Liver (tissue), 9 donors: ENCODE results near the gene PELO. TPM values are rescaled to one million over a fixed set of nuclear protein-coding genes. Genes with fewer than 3 reads are reported as not detected.
A peak's percentile ranks its signal among the peaks of the same experiment; 100 is the strongest.

ENCODE experiments used
- DNase-seq: peaks from one replicate; pipeline ENCODE4 v3.0.0-alpha.2; 2017; ENCODE audit warnings: low spot score
- H3K27ac ChIP-seq, 2 donors: one replicate each; pipeline ENCODE4 v1.7.0; 2013; ENCODE audit warnings: inconsistent platforms in 2 of 2, low read length in 2 of 2, control low read depth in 1 of 2, low read depth in 1 of 2, mild to moderate bottlenecking in 1 of 2
- H3K27me3 ChIP-seq, 4 donors: one replicate each; pipeline versions ENCODE4 v1.6.1 to v1.7.0; 2013; ENCODE audit warnings: low read length in 3 of 4, inconsistent platforms in 1 of 4, mild to moderate bottlenecking in 1 of 4, moderate library complexity in 1 of 4; ENCODE audit not compliant: control insufficient read depth in 4 of 4, insufficient read depth in 4 of 4
- H3K36me3 ChIP-seq, 4 donors: one replicate each; pipeline versions ENCODE4 v1.6.1 to v1.7.0; 2013; ENCODE audit warnings: low read length in 3 of 4, mild to moderate bottlenecking in 3 of 4, low read depth in 1 of 4, moderate library complexity in 1 of 4; ENCODE audit not compliant: control insufficient read depth in 4 of 4, insufficient read depth in 3 of 4
- H3K4me1 ChIP-seq, 4 donors: one replicate each; pipeline versions ENCODE4 v1.6.1 to v1.7.0; 2013; ENCODE audit warnings: low read length in 3 of 4, mild to moderate bottlenecking in 3 of 4, moderate library complexity in 1 of 4; ENCODE audit not compliant: control insufficient read depth in 4 of 4, insufficient read depth in 4 of 4
- H3K4me3 ChIP-seq, 3 donors: one replicate each; pipeline versions ENCODE4 v1.6.1 to v1.7.0; 2013; ENCODE audit warnings: low read length in 3 of 3, control low read depth in 1 of 3, low read depth in 1 of 3, mild to moderate bottlenecking in 1 of 3
- H3K9ac ChIP-seq, 2 donors: one replicate each; pipeline ENCODE4 v1.7.0; 2013; ENCODE audit warnings: low read length in 2 of 2, mild to moderate bottlenecking in 2 of 2, moderate library complexity in 2 of 2, control low read depth in 1 of 2, low read depth in 1 of 2
- H3K9me3 ChIP-seq, 4 donors: one replicate each; pipeline versions ENCODE4 v1.6.1 to v1.7.0; 2013; ENCODE audit warnings: low read length in 3 of 4; ENCODE audit not compliant: control insufficient read depth in 4 of 4
- ATF3 ChIP-seq: IDR thresholded peaks from 2 replicates; pipeline ENCODE4 v1.6.1; 2016; ENCODE audit warnings: antibody characterized with exemption
- FOXA2 ChIP-seq: IDR thresholded peaks from 2 replicates; pipeline ENCODE4 v1.6.1; 2016; ENCODE audit warnings: antibody characterized with exemption
- HNF4A ChIP-seq, 2 donors: conservative IDR thresholded peaks; 2 replicates each; pipeline ENCODE4 v1.6.1; 2016; ENCODE audit warnings: antibody characterized with exemption in 2 of 2, mild to moderate bottlenecking in 2 of 2
- HNF4G ChIP-seq: IDR thresholded peaks from 2 replicates; pipeline ENCODE4 v1.6.1; 2016; ENCODE audit warnings: antibody characterized with exemption
- JUND ChIP-seq, 2 donors: IDR thresholded peaks; 2 replicates each; pipeline ENCODE4 v1.6.1; 2016; ENCODE audit warnings: antibody characterized with exemption in 2 of 2
- MAX ChIP-seq: IDR thresholded peaks from 2 replicates; pipeline ENCODE4 v1.6.1; 2016; ENCODE audit warnings: antibody characterized with exemption
- NR2F2 ChIP-seq: IDR thresholded peaks from 2 replicates; pipeline ENCODE4 v1.6.1; 2016; ENCODE audit warnings: antibody characterized with exemption
- RAD21 ChIP-seq, 2 donors: IDR thresholded peaks; 2 replicates each; pipeline ENCODE4 v1.6.1; 2016; ENCODE audit warnings: antibody characterized with exemption in 2 of 2, mild to moderate bottlenecking in 2 of 2
- REST ChIP-seq: IDR thresholded peaks from 2 replicates; pipeline ENCODE4 v1.6.1; 2016; ENCODE audit warnings: antibody characterized with exemption, mild to moderate bottlenecking
- RXRA ChIP-seq, 2 donors: IDR thresholded peaks; 2 replicates each; pipeline ENCODE4 v1.6.1; 2017 to 2018; ENCODE audit warnings: antibody characterized with exemption in 2 of 2, mild to moderate bottlenecking in 1 of 2
- SP1 ChIP-seq: IDR thresholded peaks from 2 replicates; pipeline ENCODE4 v1.6.1; 2018; ENCODE audit warnings: antibody characterized with exemption, mild to moderate bottlenecking
- TAF1 ChIP-seq: conservative IDR thresholded peaks from 2 replicates; pipeline ENCODE4 v1.6.1; 2016; ENCODE audit warnings: antibody characterized with exemption, mild to moderate bottlenecking
- YY1 ChIP-seq: IDR thresholded peaks from 2 replicates; pipeline ENCODE4 v1.6.1; 2016; ENCODE audit warnings: antibody characterized with exemption, mild to moderate bottlenecking
- ZBTB33 ChIP-seq: IDR thresholded peaks from 2 replicates; pipeline ENCODE4 v1.6.1; 2016; ENCODE audit warnings: antibody characterized with exemption
- WGBS: extraction: QIAGEN DNeasy Blood & Tissue Kit; methylation state at CpG from one replicate; pipeline ENCODE4 v1.1.7; 2013; 5-methylcytosine and 5-hydroxymethylcytosine counted together
- polyA plus RNA-seq, 2 donors: library from polyadenylated mRNA; stranded (reverse) in 1 of 2; unstranded in 1 of 2; fragments of 200-250 nt in 1 of 2; fragments of >200 nt in 1 of 2; fragmentation: Nextera tagmentation in 1 of 2; extraction: Ambion mirVana in 1 of 2; gene quantifications; one replicate each; pipeline versions ENCODE4 v1.2.1 to v1.2.3, GENCODE V29; 2013 to 2015
- total RNA-seq, 2 donors: library from RNA; depleted of rRNA; stranded (reverse); fragments of >200 nt; gene quantifications; one replicate each; pipeline ENCODE4 v1.2.3, GENCODE V29; 2014
- donor health status: healthy.
- donor health status: healthy.
- donor health status: healthy.
- donor health status: healthy.
- donor health status: healthy.

PELO gene
- total and polyA plus RNA-seq, 4 donors: 10.1 to 24.6 (median 16.5) TPM

- Histone ChIP-seq H3K9ac (peak overlapping the region; percentile 43 to 97), H3K4me1 (peaks cover 0 to 48% (median 37%) of the 10 kb centered on the region in 4 donors), H3K27ac (peak overlapping the region; percentile 97 to 98), H3K27me3 (no peaks in the 10 kb centered on the region), H3K4me3 (peak overlapping the region; percentile 78 to 99 (median 98)), H3K36me3 (peaks cover 0 to 6% (median 0%) of the 10 kb centered on the region in 4 donors), H3K9me3 (no peaks in the 10 kb centered on the region)
- WGBS: 21% methylated on average over 2 of the region's 2 CpGs
- no peak for DNase-seq
- TF ChIP-seq HNF4A (conservative IDR thresholded peaks at IDR 0.05) (peak; percentile 38 to 65), RAD21 (IDR thresholded peaks at IDR 0.05) (peak in 1 of 2 donors; percentile 39), FOXA2 (no peak), JUND (IDR thresholded peaks at IDR 0.05) (peak in 1 of 2 donors; percentile 98), MAX (peak; percentile 12), TAF1 (no peak), HNF4G (peak; percentile 15), ATF3 (peak; percentile 96), ZBTB33 (no peak), REST (peak; percentile 8), RXRA (IDR thresholded peaks at IDR 0.05) (peak; percentile 21 to 47), SP1 (peak; percentile 28)
Measured at GRCh38 chr5:52789851-52790250, 2.1 kb downstream of the PELO start.

GRCh38 chr5:52791366-52791765 lies 3.6 kb downstream of the PELO start:
- no peak overlapping the region for H3K9ac ChIP-seq
- H3K36me3 ChIP-seq: peaks cover 0 to 6% (median 0%) of the 10 kb centered on the region in 4 donors
- no peaks in the 10 kb centered on the region for H3K9me3 ChIP-seq
- H3K4me3 ChIP-seq: no peak overlapping the region
- H3K27me3 ChIP-seq: no peaks in the 10 kb centered on the region
- peak overlapping the region; percentile 97 to 98 for H3K27ac ChIP-seq
- no peak for TF ChIP-seq NR2F2
- peak; percentile 29 for TF ChIP-seq YY1
- TF ChIP-seq RXRA (IDR thresholded peaks at IDR 0.05): peak in 1 of 2 donors; percentile 28
- TF ChIP-seq SP1: no peak
- TF ChIP-seq HNF4A (conservative IDR thresholded peaks at IDR 0.05): peak; percentile 41 to 52
- 26% methylated on average over 1 of the region's 1 CpG for WGBS
- H3K4me1 ChIP-seq: peaks cover 2 to 53% (median 39%) of the 10 kb centered on the region in 4 donors
- no peak for DNase-seq
